Activated CD4-positive, alpha-beta T cell treated with anti-CD3 and anti-CD28 coated beads, Interleukin-2, Interleukin-4, amounts not matched to agents 100 ng/mL and 50 ng/mL, durations not matched to agents 16 hours and 8 hours (primary cell): Measurements from ENCODE around the gene NCBP3.
"Not testable (repeated sequence)": the region's sequence is repeated elsewhere in the genome, so short reads cannot be mapped to it uniquely, and the experiment has no call there.

Experiments used
- DNase-seq: peaks from one replicate; pipeline ENCODE4 v3.0.0-alpha.2; 2020; ENCODE audit warnings: low spot score

NCBP3 gene

DNA sequence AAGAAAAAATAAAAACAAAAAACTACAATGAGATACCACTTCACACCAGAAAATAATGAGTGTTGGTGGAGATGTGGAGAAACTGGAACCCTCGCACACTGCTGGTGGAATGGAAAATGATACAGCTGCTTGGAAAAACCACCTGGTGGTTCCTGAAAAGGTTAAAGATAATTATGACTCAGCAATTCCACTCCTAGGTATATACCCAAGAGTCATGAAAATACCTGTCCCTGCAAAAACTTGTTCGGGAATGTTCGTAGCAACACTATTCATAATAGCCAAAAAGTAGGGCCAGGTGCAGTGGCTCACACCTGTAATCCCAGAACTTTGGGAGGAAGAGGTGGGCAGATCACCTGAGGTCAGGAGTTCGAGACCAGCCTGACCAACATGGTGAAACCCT, 36.9 kb downstream of the NCBP3 start:
- no peak for DNase-seq

DNA sequence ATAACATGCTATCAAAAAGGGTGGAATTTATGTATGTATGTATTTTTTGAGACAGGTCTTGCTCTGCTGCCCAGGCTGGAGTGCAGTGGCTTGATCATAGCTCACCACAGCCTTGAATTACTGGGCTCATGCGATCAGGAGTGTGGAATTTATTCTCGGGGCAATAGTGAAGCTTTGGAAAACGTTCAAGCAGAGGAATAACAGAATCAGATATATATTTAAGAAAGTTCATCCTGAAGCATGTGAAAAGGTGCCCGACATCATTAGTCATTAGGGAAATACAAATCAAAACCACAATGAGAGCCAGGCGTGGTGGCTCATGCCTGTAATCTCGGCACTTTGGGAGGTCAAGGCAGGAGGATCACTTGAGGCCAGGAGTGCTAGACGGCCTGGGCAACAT, 37.3 kb downstream of the NCBP3 start:
- no peak for DNase-seq

DNA sequence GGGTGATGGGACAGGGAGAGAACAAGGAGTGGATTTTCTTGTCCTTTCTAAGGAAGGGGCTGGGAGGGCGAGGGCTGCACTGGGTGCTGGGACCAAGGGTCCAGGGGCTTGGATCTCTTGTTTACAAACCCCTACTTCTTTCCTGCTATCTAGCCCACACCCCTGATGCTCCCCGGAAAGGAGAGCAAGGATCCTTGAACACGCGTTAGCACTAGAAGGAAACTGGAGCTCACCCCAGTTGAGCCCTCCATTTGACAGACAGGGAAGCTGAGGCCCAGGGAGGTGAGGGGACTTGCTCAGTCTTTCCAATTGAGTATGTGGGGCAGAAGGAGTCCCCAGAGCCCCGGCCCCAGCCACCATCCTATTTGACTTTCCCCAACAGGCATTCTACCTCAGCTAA, 40.5 kb downstream of the NCBP3 start:
- DNase-seq, result no peak

DNA sequence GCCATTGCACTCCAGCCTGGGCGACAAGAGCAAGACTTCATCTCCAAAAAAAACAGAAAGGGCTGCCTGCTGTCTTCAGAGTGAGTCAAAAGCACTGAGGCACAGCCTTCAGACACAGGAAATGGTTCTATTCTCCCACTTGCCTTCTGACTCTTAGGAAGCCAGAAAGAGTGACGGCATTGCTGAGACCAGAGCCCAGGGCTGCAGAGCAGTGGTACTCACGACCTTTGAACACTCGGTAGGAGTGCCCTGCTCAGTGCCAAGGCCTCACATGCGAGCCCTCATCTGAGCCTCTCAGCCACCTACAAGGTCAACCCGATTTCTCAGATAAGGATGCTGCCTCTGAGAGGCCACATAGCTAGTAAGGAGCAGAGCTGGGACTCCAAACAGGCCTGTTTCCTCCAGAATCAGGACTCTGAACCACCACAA, 41.5 kb downstream of the NCBP3 start:
- DNase-seq, result peak; percentile 74

DNA sequence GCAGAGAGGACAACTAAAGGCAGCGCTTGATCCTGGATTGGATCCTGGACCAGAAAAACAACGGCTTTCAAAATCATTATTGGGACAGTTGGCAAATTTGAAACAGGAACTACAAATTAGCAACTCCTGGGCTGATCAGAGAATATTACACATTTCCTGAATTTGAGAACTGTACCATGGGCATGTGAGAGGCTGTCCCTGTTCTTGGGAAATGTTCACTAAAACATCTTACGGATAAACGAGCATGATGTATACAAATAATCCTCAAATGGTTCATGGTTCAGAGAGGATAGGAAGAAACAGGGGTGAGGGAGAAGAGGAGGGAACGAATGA, 42.8 kb downstream of the NCBP3 start:
- no peak for DNase-seq

DNA sequence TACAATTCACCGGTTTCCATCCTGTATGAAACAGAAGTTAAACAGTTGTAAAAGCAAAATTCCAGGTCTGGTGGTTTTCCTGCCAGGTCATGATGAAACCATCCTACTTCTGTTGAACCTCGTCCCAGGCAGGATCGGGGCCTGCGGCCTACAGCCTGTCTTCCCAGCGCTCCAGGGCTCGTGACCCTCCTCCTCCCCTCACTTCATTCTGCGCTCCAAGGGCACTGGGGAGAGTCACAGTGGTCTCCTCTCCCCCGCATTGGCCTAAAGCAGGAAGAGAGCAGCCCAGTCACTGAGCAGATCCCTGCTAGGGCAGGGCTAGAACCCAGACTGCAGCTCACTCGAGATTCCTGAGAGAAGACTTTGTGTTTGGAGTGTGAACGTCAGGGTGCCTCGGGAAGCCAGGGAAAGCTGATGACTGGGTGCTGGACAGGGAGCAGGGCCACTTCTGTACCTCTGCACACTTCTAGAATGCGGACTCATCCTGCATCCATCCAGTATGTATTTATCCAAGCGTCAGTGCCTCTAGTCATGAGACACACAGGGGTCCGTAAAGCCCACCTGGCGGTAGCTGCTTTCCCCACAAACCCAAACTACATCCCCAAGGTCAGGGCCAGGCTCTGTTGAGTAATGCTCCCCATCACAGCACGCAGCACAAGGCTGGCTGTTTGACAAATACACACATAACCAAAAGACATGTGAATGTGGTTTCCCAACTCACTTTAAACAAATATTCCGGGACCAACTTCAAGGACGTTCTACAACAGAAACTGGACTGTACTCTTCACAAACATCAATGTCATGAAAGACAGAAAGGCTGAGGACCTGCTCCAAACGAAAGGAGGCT, 43.4 kb downstream of the NCBP3 start:
- DNase-seq, result no peak

DNA sequence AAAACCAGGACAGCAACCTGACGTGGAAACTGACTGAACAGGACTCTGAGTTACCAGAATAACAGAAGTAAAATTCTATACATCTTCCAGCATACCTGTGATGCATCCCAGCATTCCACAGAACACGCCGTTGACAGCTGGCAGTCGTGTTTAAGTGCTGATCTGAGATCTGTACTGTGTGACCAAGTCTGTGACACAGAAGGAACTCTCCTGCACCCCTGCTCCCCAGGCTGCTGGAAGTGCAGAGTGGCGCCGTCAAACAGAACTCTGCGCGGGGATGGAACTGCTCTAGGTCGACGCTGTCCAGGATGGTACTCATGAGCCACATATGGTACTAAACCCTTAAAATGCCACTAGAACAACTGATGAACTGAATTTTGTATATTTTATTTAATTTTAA, 44.3 kb downstream of the NCBP3 start:
- no peak for DNase-seq

DNA sequence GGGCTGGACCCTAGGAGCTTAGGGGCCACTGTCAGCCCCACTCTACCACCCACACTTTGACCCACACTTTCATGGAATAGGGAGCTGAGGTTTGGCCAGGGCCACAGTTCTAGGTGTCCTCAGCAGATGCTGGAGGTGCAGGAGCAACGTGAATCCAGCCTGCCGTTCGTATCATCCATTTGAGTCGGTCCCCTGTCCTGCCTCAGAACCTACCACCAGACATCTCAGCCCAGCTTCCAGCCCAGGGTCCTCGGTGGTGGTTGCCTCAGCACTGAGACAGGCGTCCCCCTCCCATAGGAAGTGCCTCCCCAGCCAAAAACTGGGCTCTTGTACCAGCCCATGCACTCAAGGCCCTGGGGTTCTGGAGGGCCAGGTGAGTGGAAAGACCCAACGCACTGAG, 44.7 kb downstream of the NCBP3 start:
- DNase-seq, result no peak

DNA sequence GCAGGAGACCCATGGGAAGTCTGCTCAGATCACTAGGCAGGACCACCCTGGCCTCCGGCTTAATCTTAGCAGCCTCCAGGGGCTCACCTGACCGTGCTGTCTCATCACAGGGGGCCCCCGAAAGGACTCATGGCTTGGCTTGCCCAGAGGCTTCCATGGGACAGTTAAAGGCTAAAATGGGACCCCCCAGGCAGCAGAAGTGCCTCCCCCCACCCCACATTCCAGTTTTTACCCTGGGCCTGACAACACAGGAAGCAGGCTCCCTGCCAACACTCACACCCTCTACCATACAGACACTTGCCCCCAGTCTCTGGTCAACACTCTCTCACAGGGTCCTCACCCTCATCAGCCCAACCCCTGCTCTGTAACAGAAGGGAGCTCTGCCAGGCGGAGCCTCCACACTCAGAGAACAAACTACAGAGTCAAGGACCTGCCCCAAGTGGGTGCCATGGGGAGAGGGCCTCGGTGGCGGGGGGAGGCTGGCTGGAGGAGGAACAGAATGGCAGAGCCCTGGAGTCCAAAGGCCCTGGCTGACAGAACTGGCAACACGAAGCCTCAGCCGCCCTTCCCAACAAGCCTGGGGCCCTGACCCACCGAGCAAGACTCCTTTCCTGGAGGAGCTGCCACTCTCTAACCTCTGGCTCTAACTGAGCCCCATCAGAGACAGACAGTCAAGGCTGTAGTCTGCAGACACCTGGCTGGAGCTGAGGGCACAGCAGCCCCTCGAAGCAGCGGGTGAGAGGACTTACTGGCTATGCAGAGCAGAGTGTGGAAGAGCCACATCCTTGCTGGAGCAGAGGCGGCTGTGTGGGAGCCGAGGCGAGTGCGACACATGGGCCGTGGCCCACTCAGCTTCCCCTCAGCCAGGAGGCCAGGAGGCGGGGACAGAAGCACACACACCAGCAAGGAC, 45.4 kb downstream of the NCBP3 start, which contains the start of gene ITGAE:
ITGAE (minus strand) TSS at position 827 of the 910 bp plus-strand sequence; CDS start at position 783, 44 bp downstream.
- no peak for DNase-seq

DNA sequence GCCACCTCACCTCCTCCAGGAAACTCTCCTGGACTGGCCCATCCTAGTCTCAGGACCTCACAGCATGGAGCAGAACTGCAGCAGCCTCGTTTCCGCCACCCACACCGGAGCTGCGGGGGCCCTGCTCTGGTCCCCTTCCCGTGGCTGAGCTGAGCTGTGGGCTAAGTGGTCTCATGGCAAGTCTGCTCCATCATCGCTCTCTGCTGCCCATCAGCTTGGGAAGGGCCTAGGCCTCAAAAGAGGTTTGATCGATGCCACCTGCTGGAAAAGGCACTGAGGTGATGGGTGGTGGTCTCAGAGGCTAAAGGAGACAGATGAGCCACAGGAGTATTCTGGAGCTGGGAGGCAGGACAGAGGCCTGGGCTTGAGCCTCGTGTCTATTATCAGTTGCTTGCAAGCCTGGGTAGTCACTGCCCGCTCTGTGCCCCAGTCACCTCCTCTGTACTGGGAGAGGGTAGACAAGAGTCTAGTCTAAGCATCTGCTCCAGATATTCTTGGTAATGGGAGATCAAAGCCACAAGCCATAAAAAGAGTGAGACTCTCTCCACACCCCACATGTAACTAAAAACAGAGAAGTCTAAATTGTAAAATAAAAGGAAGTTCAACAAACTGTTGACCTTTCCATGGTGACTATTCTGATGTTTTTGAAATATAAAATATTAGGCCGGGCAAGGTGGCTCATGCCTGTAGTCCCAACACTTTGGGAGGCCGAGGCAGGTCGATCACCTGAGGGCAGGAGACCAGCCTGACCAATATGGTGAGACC, 46.7 kb downstream of the NCBP3 start:
- no peak for DNase-seq

DNA sequence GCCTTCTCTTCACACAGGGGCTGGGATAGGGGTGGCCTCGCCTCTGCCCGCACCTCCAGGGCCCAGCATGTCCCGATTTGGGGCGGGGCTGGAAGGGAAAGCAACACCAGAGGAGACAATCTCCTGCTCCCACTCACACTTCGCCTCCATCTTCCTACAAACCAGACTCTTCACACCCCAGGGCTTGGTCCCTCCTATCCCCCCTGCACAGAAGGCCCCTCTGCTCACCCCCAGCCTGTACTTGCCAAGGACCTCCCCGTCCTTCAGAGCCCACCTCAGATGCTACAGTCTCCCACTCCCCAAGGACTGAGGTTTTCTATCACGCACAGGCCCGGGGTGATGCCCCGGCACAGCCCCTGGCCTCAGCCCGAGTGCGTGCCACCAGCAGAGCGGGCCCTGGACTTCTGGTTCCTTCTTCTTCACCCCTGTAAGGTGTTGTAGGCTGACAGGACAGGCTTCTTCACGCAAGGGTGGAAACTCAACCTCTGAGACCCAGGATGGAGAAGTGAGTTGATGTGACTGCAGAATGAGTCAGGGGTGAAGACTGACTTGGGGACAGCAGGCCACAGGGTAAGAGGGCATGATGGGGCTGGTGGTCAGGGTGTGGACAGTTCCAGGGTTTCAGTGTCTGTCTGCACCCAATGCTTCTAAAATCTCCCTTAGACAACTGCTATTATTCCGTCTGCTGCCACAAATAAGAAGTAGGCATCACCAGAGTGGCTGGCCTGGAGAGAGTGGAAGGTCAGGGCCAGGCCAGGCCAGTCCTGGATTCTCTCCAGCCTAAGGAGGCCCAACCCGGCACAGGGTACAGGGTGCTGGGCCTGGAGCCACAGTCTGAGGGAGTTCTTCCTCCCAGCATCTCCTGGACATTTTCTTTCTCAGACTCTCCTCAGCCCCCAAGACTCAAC, 47.5 kb downstream of the NCBP3 start:
- DNase-seq, result no peak

DNA sequence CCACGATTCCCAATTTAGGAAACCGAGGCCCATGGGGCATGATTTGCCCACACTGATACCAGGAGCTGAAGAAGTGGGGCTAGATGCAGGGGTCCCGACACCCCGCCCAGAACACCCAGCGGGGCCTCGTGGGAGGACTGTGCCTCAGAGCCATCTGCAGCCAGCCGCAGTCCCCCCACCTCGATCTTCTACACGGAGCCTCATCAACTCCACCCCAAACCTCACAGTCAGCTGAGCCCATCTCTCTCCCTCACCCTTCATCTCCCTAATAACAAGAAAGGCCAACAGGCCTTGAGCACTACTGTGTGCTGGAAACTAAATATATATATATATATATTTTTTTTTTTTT, 49.2 kb downstream of the NCBP3 start:
- peak; percentile 39 for DNase-seq

DNA sequence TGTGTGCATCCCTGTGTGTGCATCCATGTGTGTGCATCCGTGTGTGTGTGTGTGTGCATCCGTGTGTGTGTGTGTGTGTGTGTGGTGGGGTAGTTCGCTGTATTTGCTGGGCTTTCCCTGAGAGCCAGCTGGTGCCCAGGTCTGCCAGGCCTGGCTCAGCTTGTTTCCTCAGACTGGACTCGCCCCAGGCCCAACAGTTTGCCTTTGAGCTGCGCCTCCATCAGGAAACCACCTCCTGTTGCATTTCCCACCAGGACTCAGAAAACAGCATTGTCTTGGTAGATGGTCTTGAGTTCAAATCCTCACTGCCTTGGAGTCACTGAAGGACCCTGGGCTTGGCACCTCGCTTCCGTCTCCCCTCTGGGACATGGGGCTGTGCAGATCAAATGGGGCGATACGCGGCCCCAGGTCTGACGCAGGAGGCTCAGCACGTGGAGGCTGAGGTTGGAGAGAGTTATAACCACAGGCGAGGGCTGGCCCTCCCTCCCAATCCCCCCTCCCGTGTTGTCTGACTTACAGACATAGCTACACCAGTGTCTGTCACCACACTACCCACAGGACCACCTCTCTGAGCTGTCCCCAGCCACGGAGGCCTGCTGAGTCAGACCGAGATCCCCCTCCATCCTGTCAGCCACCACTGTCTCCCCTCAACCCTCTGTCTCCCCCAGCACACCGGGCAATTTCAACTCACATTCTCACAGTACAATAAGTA, 49.8 kb downstream of the NCBP3 start:
- DNase-seq, result peak; percentile 93

DNA sequence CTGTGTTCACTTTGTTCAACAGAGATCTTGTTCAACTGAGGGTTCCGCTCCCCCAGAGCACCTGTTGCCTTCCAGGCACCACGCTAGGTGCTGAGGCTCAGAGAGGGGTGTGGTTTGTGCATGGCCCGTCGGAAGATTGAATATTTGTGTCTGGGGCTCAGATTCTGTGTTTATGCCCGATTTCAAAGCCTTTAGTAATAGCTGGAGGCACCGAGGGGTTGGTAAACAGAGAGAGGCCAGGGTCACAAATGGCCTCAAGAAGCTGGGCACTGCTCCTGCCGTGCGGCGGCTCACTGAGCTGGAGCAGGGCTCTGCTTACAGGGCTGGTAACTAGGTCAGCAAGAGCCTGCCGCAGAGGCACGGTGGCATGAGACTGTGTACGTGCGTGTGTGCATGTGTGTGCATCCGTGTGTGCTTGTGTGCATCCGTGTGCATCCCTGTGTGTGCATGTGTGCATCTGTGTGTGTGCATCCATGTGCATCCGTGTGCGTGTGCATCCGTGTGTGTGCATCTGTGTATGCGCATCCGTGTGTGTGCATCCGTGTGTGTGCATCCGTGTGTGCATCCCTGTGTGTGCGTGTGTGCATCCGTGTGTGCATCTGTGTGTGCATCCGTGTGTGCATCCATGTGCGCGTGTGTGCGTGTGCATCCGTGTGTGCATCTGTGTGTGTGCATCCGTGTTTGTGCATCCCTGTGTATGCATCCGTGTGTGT, 50.5 kb downstream of the NCBP3 start:
- no peak for DNase-seq

DNA sequence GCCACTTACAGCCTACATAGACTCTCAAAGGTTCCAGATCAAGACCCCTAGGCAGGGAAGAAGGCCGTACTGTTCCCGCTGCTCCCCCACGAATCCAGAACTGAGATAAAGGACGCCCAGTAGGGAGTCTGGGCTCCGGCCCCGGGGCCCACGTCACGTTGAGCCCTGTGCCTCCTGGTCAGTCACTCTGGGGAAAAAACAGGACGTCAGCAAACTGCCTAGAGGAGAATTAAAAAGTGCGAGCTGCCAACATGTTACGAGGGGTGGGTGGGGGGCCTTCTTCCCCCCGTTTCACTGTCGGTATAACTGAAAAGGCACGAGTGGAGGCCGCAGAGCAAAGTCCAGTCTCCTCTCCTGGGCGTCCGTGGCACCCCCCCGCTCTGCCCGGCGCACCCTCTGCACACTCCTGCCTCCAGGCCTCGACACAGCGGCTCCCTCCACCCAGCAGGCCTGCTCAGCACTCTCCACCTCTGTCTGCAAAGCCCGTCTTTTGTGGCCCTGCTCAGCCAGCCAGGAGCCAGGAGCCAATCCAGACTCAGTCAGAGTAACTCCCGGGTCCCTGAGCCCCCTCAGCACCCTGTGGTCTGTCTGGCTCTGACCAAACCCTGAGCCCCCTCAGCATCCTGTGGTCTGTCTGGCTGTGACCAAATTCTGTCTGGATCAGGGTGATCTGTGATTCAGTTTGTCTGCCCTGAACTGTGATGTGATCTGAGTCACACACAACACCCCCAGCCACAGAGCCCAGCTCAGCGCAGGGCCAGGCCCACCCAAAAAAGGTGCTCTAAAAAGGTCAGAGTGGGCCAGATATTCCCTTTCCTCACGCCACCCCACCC, 51.3 kb downstream of the NCBP3 start:
- peak; percentile 70 for DNase-seq

DNA sequence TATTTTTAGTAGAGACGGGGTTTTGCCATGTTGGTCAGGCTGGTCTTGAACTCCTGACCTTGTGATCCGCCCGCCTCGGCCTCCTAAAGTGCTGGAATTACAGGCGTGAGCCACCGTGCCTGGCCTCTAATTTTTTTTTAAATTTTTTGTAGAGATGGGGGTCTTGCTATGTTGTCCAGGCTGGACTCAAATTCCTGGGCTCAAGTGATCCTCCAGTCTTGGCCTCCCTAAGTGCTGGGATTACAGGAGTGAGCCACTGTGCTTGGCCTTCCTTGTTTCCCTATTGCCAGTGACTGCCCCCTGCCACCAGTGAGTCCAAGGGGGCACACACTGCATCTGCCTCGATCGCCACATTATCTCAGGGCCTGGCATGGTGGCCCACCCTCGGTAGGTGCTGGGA, 51.9 kb downstream of the NCBP3 start:
- not testable (repeated sequence) for DNase-seq

DNA sequence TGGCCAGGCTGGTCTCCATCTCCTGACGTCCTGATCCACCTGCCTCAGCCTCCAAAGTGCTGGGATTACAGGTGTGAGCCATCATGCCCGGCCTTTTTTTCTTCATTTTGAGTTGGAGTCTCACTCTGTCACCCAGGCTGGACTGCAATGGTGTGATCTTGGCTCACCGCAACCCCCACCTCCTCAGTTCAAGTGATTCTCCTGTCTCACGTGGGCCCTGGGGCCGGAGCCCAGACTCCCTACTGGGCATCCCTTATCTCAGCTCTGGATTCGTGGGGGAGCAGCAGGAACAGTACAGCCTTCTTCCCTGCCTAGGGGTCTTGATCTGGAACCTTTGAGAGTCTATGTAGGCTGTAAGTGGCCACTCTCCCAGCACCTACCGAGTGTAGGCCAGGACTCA, 52.8 kb downstream of the NCBP3 start:
- not testable (repeated sequence) for DNase-seq

DNA sequence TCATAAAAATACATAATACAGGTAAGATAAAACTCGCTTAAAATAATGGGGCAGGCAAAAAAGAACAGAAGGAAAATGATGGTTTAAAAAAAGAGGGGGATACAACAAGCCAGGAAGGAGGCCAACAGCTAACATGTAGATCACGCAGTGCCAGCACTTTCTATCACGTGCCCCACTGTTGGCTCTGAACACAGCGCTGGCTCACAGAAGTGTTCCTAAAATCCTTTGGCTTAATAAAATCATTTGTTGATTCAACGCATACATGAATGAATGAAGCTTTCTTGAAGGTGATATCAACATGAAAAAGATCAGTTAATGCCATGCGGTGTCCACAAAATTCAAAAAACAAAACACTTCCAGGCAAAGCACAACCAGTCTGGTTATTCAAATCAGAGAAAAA, 53.6 kb downstream of the NCBP3 start:
- DNase-seq, result no peak

DNA sequence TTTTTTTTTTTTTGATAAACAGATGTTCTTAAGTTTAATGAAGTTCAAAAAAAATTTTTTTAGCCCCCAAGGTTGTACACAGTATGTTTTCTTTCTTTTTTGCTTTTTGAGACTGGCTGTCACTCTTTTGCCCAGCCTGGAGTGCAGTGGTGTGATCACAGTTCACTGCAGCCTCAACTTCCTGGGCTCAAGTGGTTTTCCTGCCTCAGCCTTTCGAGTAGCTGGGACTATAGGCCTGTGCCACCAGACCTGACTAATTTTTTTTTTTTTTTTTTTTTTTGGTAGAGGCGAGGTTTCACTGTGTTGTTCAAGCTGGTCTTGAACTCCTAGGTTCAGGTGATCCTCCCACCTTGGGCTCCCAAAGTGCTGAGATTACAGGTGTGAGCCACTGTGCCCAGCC, 57.8 kb downstream of the NCBP3 start:
- peak; percentile 63 for DNase-seq
